Aorta (tissue), 5 donors: ENCODE results near the gene CEP162. TPM values are rescaled to one million over a fixed set of nuclear protein-coding genes. Genes with fewer than 3 reads are reported as not detected.
"Not testable (repeated sequence)": the region's sequence is repeated elsewhere in the genome, so short reads cannot be mapped to it uniquely, and the experiment has no call there.

Source experiments
- ATAC-seq: fragments of 200-7000 bp; cut with Tn5 transposase; one replicate; pipeline ENCODE4 v1.9.1; 2022; ENCODE audit warnings: moderate library complexity; ENCODE audit not compliant: low FRiP score
- DNase-seq, 2 donors: peaks; one replicate each; pipeline ENCODE4 v3.0.0-alpha.2; 2020
- H3K27ac ChIP-seq, 2 donors: one replicate each; pipeline ENCODE4 v1.5.1; 2013; ENCODE audit warnings: low read length in 2 of 2, mild to moderate bottlenecking in 2 of 2, moderate library complexity in 2 of 2, control low read depth in 1 of 2, inconsistent platforms in 1 of 2, low read depth in 1 of 2
- H3K27me3 ChIP-seq, 2 donors: one replicate each; pipeline ENCODE4 v1.6.1; 2013; ENCODE audit warnings: control low read depth in 1 of 2, low read length in 1 of 2, mild to moderate bottlenecking in 1 of 2, moderate library complexity in 1 of 2; ENCODE audit not compliant: insufficient read depth in 2 of 2, control insufficient read depth in 1 of 2
- H3K36me3 ChIP-seq, 2 donors: one replicate each; pipeline ENCODE4 v1.6.1; 2013; ENCODE audit warnings: control low read depth in 1 of 2, low read length in 1 of 2, mild to moderate bottlenecking in 1 of 2; ENCODE audit not compliant: insufficient read depth in 2 of 2, control insufficient read depth in 1 of 2
- H3K4me1 ChIP-seq, 2 donors: one replicate each; pipeline ENCODE4 v1.6.1; 2013; ENCODE audit warnings: low read length in 2 of 2, control low read depth in 1 of 2, mild to moderate bottlenecking in 1 of 2, moderate library complexity in 1 of 2; ENCODE audit not compliant: insufficient read depth in 2 of 2, control insufficient read depth in 1 of 2
- H3K4me3 ChIP-seq, 2 donors: one replicate each; pipeline ENCODE4 v1.5.1; 2013; ENCODE audit warnings: low read length in 2 of 2, control low read depth in 1 of 2, mild to moderate bottlenecking in 1 of 2
- H3K9me3 ChIP-seq: one replicate; pipeline ENCODE4 v1.6.1; 2013; ENCODE audit warnings: mild to moderate bottlenecking, low read length; ENCODE audit not compliant: control insufficient read depth
- WGBS, 2 donors: extraction: QIAGEN DNeasy Blood & Tissue Kit; methylation state at CpG; one replicate each; pipeline ENCODE4 v1.1.7; 2013; 5-methylcytosine and 5-hydroxymethylcytosine counted together
- intact Hi-C, 2 donors: fragments of 100-400 bp; cut with DNase I; formaldehyde crosslinking; loops; one replicate each; pipeline versions ENCODE4 v1.14.2 to v1.15.0; 2022
- polyA plus RNA-seq, 2 donors: library from polyadenylated mRNA; stranded (reverse); fragments of 200-250 nt; gene quantifications; one replicate each; pipeline ENCODE4 v1.2.3, GENCODE V29; 2013
- total RNA-seq, 2 donors: library from RNA; stranded (reverse); fragmentation: NEBNext Ultra II Directional; extraction: Animal tissue kit (Norgen Biotek cat#: 25700); gene quantifications; one replicate each; pipeline ENCODE4 v1.2.1, GENCODE V29; 2021
- donor health status: healthy with polysubstance abuse.
- donor health status: Bipolar disorder and iron deficiency.
- donor health status: DM: no; HTN: no; CAD: no.
- donor health status: DM: no; HTN: no; CAD: no.
- donor health status: DM: yes; HTN: yes; CAD: no.

The CEP162 gene
- total and polyA plus RNA-seq, 4 donors: 4.5 to 14.3 (median 9.4) TPM

DNA sequence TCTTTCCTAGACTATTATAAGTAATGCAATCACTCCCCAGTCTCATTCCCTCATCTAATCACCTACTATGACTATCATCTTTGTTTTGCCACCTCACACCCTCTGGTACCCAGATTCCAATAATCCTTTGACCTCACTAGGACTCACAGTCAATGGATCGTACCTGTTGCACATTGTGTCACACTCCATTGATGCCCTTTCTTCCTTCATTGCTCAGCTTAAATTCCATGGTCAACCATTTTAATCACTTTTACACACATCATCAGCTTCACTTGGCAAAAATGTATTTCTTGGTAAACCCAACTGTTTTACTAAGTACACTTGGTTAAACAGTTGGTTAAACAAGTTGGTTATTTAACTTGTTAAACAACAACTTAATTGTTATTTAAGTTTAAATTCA lies 44.0 kb downstream of the CEP162 start:
- Histone ChIP-seq H3K27ac (no peak overlapping the region), H3K4me1 (peaks cover 0 to 2% of the 10 kb centered on the region in 2 donors), H3K36me3 (peaks cover 2 to 4% of the 10 kb centered on the region in 2 donors), H3K4me3 (no peak overlapping the region), H3K9me3 (no peaks in the 10 kb centered on the region), H3K27me3 (no peaks in the 10 kb centered on the region)
- ATAC-seq (no peak), DNase-seq (no peak)
- WGBS, 2 donors: 96 to 100% methylated on average over 1 of the region's 1 CpG
- intact Hi-C loops: no loop called here

DNA sequence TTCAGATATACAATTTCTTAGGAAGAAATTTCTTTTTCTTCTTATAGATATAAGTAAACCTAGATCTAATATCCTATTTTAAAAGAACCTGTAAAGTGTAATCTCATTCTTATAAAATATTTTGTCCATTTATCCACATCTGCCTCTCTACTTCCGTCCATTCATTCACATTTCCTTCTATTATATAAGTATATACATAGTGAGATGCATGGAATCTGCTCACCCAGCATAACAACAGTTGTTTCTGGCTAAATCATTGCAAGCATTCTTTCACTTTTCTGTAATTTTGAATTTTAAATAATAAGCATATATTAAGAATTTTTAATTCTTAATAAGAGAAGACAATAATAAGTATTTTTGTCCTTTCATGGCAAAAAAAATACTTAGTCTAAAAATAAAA lies 45.4 kb downstream of the CEP162 start:
- ATAC-seq: no peak
- DNase-seq: no peak
- no peak overlapping the region for H3K4me3 ChIP-seq
- peaks cover 0 to 2% of the 10 kb centered on the region in 2 donors for H3K4me1 ChIP-seq
- H3K27me3 ChIP-seq: no peaks in the 10 kb centered on the region
- H3K36me3 ChIP-seq: peaks cover 2 to 4% of the 10 kb centered on the region in 2 donors
- no peak overlapping the region for H3K27ac ChIP-seq
- WGBS, 2 donors: 89 to 95% methylated on average over 1 of the region's 1 CpG
- H3K9me3 ChIP-seq: no peaks in the 10 kb centered on the region
- intact Hi-C loops: no loop called here

DNA sequence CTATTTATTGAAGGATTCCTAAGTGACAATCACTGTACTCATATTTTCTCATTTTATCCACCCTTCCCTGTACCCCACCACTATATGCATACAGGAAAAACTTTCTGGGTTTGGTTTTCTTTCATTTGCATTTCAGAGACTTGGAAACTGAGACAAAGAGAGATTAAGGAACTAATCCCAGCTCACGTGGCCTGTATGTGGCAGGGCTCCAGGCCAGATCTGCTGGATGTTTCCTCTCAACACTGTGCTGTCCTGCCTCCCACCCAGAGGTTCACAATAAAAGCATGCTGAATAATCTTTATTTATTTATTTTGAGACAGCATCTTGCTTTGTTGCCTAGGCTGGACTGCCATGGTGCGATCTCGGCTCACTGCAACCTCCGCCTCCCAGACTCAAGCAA lies 50.2 kb downstream of the CEP162 start:
- H3K36me3 ChIP-seq: no peaks in the 10 kb centered on the region
- no peak overlapping the region for H3K27ac ChIP-seq
- H3K9me3 ChIP-seq: no peaks in the 10 kb centered on the region
- H3K27me3 ChIP-seq: no peaks in the 10 kb centered on the region
- DNase-seq (peak in 1 of 2 donors; percentile 52), ATAC-seq (no peak)
- intact Hi-C loops: no loop called here
- H3K4me1 ChIP-seq: no peaks in the 10 kb centered on the region
- H3K4me3 ChIP-seq: no peak overlapping the region
- WGBS, 2 donors: 85 to 91% methylated on average over 4 of the region's 4 CpGs

DNA sequence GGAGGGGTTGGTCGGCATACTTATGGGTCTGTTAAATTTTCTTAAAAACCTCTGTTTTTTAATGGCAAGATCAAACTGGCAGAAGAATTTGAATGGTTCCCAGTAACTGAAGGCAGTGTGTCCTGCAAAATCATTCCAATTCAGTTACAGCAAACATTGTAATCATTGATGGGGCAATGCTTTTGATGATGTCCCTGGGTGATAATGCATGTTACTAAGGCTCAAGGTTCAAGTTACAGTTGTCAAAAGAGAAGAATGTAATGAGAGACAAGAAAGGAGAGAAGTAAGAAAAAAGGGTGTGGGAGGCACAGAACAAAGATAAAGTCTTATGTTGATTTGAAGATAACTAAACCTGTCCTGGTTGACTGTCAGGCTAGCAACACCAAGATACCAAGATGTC lies 54.9 kb downstream of the CEP162 start:
- ATAC-seq (no peak), DNase-seq (no peak)
- Histone ChIP-seq H3K36me3 (no peaks in the 10 kb centered on the region), H3K27ac (no peak overlapping the region), H3K4me1 (no peaks in the 10 kb centered on the region), H3K27me3 (no peaks in the 10 kb centered on the region), H3K4me3 (no peak overlapping the region), H3K9me3 (no peaks in the 10 kb centered on the region)
- WGBS, 2 donors: 72 to 81% methylated on average over 1 of the region's 1 CpG
- intact Hi-C loops: no loop called here

DNA sequence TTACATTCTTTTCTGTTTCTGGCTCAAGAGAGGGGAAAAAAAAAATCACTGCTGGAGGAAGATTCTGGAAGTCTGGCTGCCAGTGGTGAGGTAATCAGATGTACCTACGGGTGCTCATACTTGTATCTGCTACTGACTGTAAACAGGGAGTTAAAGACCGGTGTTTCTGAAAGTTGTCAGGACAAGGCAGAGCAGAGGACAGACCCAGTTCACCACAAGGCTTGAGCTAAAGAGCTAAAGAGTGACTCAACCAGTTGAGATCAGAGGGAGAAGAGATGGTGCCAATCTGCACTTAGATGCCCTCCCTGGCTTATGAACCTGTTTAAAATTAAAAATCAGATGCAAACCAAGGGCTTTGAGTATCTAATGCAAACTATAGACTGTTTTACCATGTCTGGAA lies 55.4 kb downstream of the CEP162 start:
- no peak for DNase-seq
- H3K27ac ChIP-seq: no peak overlapping the region
- intact Hi-C loops: no loop called here
- no peak overlapping the region for H3K4me3 ChIP-seq
- WGBS, 2 donors: 81 to 86% methylated on average over 2 of the region's 2 CpGs
- H3K36me3 ChIP-seq: no peaks in the 10 kb centered on the region
- no peaks in the 10 kb centered on the region for H3K4me1 ChIP-seq
- ATAC-seq: no peak
- H3K27me3 ChIP-seq: no peaks in the 10 kb centered on the region
- no peaks in the 10 kb centered on the region for H3K9me3 ChIP-seq

DNA sequence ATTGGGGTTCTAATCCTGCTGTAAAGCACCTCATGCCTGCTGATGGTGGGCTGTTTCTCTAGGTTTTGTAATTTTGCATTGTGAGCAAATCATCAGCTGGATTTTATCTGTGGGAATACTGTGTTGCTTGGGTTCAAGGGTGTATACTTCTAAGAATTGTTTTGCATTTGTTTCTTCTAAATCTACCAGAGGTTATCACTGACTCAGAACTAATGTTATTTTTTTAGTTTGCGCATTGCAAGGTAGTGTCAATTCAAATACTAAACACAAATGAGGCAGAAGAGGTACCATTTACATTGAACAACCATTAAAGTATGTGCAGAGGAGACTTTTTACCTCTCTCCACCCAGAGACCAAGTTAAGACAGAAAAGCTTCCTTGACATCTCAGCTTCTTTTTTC lies 60.0 kb downstream of the CEP162 start:
- Histone ChIP-seq H3K27ac (no peak overlapping the region), H3K27me3 (no peaks in the 10 kb centered on the region), H3K4me1 (no peaks in the 10 kb centered on the region), H3K4me3 (no peak overlapping the region), H3K36me3 (no peaks in the 10 kb centered on the region), H3K9me3 (no peaks in the 10 kb centered on the region)
- 97 to 98% methylated on average over 1 of the region's 1 CpG for WGBS, 2 donors
- intact Hi-C loops: loop anchor here in 1 of 2 donors (10.0 kb wide), 1 partner anchor 73 kb away; no protein-coding TSS in a partner anchor
- DNase-seq: no peak
- no peak for ATAC-seq

DNA sequence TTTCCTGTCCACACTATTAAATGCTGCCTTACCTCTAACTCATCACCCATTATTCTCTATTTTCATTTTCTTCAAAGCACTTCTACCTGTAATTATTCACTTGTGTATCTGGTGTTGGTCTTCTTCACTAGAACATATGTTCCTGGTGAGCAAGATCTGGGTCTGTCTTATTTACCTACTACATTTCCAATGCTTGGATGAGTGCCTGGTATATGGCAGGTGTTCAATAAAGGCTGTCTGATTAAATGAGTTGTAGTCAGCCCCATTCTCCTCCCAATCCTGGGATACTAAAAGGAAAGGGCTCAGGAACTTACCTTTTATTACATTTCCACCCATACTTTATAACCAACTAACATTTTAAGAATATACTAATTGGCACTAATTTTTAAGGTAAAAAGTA lies 61.0 kb downstream of the CEP162 start:
- Histone ChIP-seq H3K27ac (no peak overlapping the region), H3K36me3 (no peaks in the 10 kb centered on the region), H3K27me3 (no peaks in the 10 kb centered on the region), H3K4me3 (no peak overlapping the region), H3K4me1 (no peaks in the 10 kb centered on the region), H3K9me3 (no peaks in the 10 kb centered on the region)
- intact Hi-C loops: loop anchor here in 1 of 2 donors (10.0 kb wide), 1 partner anchor 72 kb away; no protein-coding TSS in a partner anchor
- DNase-seq (no peak), ATAC-seq (no peak)

DNA sequence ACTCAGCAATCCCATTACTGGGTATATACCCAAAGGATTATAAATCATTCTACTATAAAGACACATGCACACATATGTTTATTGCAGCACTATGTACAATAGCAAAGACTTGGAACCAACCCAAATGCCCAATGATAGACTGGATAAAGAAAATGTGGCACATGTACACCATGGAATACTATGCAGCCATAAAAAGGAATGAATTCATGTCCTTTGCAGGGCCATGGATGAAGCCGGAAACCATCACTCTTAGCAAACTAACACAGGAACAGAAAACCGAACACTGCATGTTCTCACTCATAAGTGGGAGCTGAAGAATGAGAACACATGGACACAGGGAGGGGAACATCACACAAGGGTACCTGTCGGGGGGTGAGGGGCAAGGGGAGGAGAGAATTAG lies 63.1 kb downstream of the CEP162 start:
- intact Hi-C loops: loop anchor here in 1 of 2 donors (10.0 kb wide), 1 partner anchor 70 kb away; no protein-coding TSS in a partner anchor

DNA sequence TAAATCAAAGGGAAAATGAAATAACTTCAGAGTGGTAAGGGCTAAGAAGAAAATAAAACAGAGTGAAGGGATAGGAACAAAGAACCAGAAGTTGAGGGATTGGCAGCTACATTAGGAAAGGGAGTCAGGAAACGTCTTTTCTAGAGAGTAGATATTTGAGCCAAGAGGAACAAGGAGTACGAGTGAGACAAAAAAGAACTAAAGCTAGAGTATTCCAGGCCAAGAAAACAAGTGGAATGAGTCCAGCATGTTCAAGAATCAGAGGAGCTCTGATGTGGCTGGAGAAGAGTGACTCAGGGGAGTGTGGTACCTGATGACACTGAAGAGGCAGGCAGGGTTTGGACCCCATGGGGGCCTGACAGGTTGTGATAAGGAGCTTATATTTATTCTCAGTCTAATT lies 66.3 kb downstream of the CEP162 start:
- DNase-seq: no peak
- WGBS, 2 donors: 0 to 4% methylated on average over 2 of the region's 2 CpGs
- intact Hi-C loops: loop anchor here in 1 of 2 donors (10.0 kb wide), 1 partner anchor 66 kb away; no protein-coding TSS in a partner anchor
- Histone ChIP-seq H3K4me3 (no peak overlapping the region), H3K27me3 (no peaks in the 10 kb centered on the region), H3K27ac (no peak overlapping the region), H3K4me1 (peaks cover 2 to 4% of the 10 kb centered on the region in 2 donors), H3K36me3 (no peaks in the 10 kb centered on the region), H3K9me3 (no peaks in the 10 kb centered on the region)
- ATAC-seq: peak; percentile 36

More for the DNA sequence above, 63.1 kb downstream of the CEP162 start:
- DNase-seq, H3K27ac ChIP-seq, H3K4me1 ChIP-seq, H3K9me3 ChIP-seq, ATAC-seq, H3K4me3 ChIP-seq, H3K27me3 ChIP-seq, H3K36me3 ChIP-seq: not testable (repeated sequence)
- WGBS, 2 donors: 99 to 100% methylated on average over 3 of the region's 3 CpGs
